ENCODE measurements around the gene ANXA8. TPM values are rescaled to one million over a fixed set of nuclear protein-coding genes. Genes with fewer than 3 reads are reported as not detected.
"Not testable (repeated sequence)": the region's sequence is repeated elsewhere in the genome, so short reads cannot be mapped to it uniquely, and the experiment has no call there.

Gene ANXA8
- polyA plus RNA-seq (ENCODE audit: insufficient read length), result 0.38 TPM
- long read RNA-seq, donor 1, result 0 reads
- long read RNA-seq, donor 2, result 0 reads
- long read RNA-seq, donor 3, result 0 reads
- long read RNA-seq, donor 4, result 0 reads
- long read RNA-seq, donor 5, result 0 reads
- long read RNA-seq, donor 6, result 0 reads
- long read RNA-seq, donor 7, result 0 reads
- long read RNA-seq, donor 8, result 0 reads

- DNase-seq, result not testable (repeated sequence)
These were observed at the start of gene ANXA8 for GRCh38 chr10:47483923-47484322. ANXA8 (minus strand) TSS chr10:47484115; CDS start chr10:47483933, 182 bp downstream.

GRCh38 chr10:47523475-47523874, 39.6 kb upstream of the ANXA8 start, which contains the start of gene AGAP9:
AGAP9 (minus strand) TSS chr10:47523638; CDS start chr10:47523526, 112 bp downstream.
- DNase-seq, result not testable (repeated sequence)

GRCh38 chr10:47502313-47502712, 18.4 kb upstream of the ANXA8 start:
- DNase-seq, result not testable (repeated sequence)

- not testable (repeated sequence) for DNase-seq
These were observed 10.3 kb upstream of the ANXA8 start for GRCh38 chr10:47494226-47494625.

GRCh38 chr10:47491600-47491999, 7.7 kb upstream of the ANXA8 start, which contains the start of gene FAM25G:
FAM25G (minus strand) TSS chr10:47491700; CDS start chr10:47491674, 26 bp downstream.
- not testable (repeated sequence) for DNase-seq

- not testable (repeated sequence) for DNase-seq
These were observed 5.7 kb upstream of the ANXA8 start for GRCh38 chr10:47489630-47490029.

- not testable (repeated sequence) for DNase-seq
These were observed 2.0 kb upstream of the ANXA8 start for GRCh38 chr10:47485943-47486342.

GRCh38 chr10:47484786-47485185, 871 bp upstream of the ANXA8 start:
- DNase-seq, result not testable (repeated sequence)

GRCh38 chr10:47482367-47482766, 1.5 kb downstream of the ANXA8 start:
- DNase-seq, result not testable (repeated sequence)

GRCh38 chr10:47481768-47482181, 2.1 kb downstream of the ANXA8 start:
- not testable (repeated sequence) for DNase-seq

- DNase-seq, result not testable (repeated sequence)
These were observed 2.6 kb downstream of the ANXA8 start for GRCh38 chr10:47481182-47481766.

- not testable (repeated sequence) for DNase-seq
These were observed 3.8 kb downstream of the ANXA8 start for GRCh38 chr10:47480133-47480532.

GRCh38 chr10:47478114-47478513, 5.8 kb downstream of the ANXA8 start:
- not testable (repeated sequence) for DNase-seq

- not testable (repeated sequence) for DNase-seq
These were observed 6.8 kb downstream of the ANXA8 start for GRCh38 chr10:47477078-47477477.

- DNase-seq, result not testable (repeated sequence)
These were observed 8.8 kb downstream of the ANXA8 start for GRCh38 chr10:47475101-47475500.

GRCh38 chr10:47473516-47473915, 10.4 kb downstream of the ANXA8 start:
- not testable (repeated sequence) for DNase-seq

GRCh38 chr10:47472647-47473046, 11.3 kb downstream of the ANXA8 start:
- not testable (repeated sequence) for DNase-seq

- not testable (repeated sequence) for DNase-seq
These were observed 11.8 kb downstream of the ANXA8 start for GRCh38 chr10:47472072-47472471.

GRCh38 chr10:47468731-47469528, 15.0 kb downstream of the ANXA8 start:
- DNase-seq, result not testable (repeated sequence)

- not testable (repeated sequence) for DNase-seq
These were observed 16.0 kb downstream of the ANXA8 start for GRCh38 chr10:47467957-47468356.

- DNase-seq, result not testable (repeated sequence)
These were observed 16.5 kb downstream of the ANXA8 start for GRCh38 chr10:47467458-47467857.

GRCh38 chr10:47465216-47465917, 18.5 kb downstream of the ANXA8 start:
- not testable (repeated sequence) for DNase-seq
